ENCODE measurements around the gene MELK.

GRCh38 chr9:36716496-36716895 lies 143.8 kb downstream of the MELK start:
- TF ChIP-seq CTCF (IDR thresholded peaks at IDR 0.05; ENCODE audit: poor library complexity): no peak
- no peak for TF ChIP-seq EZH2phosphoT487 (IDR thresholded peaks at IDR 0.05; ENCODE audit: low read depth, severe bottlenecking, unreplicated experiment)
- TF ChIP-seq EZH2 (IDR thresholded peaks at IDR 0.05; ENCODE audit: borderline replicate concordance): no peak

All from hepatocyte (in vitro differentiated cells).